HuH-7 (cell line): ENCODE measurements around the gene SAA2.
A peak's percentile ranks its signal among the peaks of the same experiment; 100 is the strongest.
"Not testable (repeated sequence)": the region's sequence is repeated elsewhere in the genome, so short reads cannot be mapped to it uniquely, and the experiment has no call there.

Experiments
- DNase-seq: peaks from one replicate; pipeline ENCODE4 v3.0.0; 2011; ENCODE audit warnings: low spot score

The SAA2 gene

DNA sequence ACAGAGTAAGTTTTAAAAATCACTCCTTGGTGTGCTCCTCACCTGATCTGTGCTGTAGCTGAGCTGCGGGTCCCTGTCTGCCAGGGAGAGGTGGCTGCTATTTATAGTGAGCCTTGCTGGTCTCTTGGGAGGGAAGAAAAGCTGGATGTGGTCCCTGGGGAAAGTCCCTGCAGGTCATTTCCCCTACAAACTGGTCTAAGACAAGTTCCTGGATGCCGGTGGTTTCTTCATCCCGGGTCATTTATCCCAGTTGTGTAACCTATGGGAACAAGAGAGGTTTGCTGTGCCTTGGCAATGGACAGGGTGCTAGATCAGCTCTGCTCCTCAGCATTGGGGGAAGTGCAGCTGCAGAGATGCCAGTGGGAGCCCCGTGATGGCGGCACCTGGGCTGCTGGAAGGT lies at the start of gene SAA2:
SAA2 (minus strand) TSS at position 108 of the 400 bp plus-strand sequence. CDS start 657 bp downstream, outside the sequence.
- DNase-seq, result no peak

DNA sequence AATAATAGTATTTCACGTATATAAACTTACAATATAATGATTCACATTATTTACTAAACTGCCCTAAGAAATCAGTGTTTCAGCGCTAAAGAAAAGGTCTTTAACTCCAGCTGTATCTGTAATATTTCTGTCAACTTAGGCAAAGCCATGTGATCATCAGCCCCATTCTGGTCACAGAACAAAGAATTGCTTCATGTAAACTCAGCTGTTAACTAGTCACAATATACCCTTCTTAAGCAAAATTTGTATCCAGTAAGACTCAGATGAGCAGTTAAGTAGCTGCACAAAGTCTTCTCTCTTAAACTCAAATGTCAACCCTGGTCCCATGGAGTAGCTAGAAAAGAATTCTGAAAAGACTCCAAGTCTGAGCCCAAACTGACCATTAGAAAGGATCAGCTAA lies 46.8 kb upstream of the SAA2 start:
- DNase-seq, result no peak

DNA sequence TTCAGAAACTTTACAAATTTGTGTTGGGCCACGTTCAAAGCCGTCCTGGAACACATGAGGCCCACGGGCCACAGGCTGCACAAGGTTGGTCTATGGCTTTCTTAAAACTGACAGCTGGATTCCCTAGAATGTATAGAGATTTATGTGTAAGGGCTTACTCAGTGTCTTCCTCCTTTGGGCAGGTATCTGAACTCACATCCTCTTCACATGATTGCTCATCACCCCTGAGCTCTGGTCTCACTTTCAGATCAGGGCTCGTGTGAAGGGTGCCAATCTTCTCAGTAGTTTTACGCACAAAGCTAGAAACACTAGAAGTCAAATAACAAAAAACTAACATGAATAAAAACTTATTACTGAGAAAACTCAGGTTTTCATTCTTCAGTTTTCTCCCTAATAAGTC lies 46.4 kb upstream of the SAA2 start:
- DNase-seq, result no peak

DNA sequence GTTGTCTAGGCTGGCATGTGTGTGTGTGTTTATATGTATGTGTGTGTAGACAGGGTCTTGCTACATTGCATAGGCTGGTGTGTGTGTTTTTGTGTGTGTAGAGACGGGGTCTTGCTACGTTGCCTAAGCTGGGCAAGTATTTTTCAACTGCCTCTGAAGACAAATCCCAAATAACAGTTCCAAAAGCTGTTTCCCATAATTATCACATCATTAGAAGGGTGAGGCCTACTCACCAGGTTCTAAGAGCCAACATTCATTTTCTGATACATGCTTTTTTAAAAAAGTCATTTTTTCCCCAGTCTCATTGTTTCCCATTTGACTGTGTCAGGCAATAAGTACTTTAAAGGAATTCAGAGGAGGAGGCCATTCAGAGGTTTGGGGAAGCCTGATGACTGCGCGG lies 40.4 kb upstream of the SAA2 start:
- DNase-seq, result no peak

DNA sequence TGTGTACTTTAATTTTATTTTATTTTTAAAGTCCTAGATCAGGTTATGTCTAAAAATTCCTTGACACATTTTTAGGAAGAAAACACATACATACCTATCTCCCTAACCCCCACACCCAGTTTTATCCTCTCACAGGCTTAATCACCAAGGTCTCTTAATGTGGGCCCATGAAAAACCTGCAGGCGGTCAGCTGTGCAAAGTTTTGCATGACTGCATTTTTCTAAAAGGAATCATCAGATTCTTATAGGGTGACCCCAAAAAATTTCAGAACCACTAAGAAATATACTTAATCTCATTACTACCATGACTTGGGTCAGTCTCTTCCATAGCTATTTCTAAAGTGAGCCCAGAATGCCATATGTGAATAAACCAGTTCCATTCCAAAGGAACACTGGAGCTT lies 37.4 kb upstream of the SAA2 start:
- no peak for DNase-seq

DNA sequence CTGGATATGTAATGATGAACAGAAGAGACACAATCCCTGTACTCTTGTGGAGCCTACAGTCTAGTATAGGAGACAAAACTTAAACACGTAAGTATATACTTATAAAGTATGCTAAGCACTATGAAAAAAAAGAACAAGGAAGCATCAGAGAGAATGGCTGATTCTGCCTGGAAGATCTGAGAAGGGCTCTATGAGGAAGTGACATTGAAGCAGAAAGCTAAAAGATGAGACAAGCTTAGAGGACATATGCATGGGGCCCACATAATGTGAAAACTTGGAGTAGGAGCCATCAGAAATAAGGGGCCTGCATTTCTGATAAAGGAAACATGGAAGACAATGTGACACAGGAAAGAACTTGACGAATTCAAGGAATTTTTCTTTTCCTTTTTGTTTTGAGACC lies 34.2 kb upstream of the SAA2 start:
- no peak for DNase-seq

DNA sequence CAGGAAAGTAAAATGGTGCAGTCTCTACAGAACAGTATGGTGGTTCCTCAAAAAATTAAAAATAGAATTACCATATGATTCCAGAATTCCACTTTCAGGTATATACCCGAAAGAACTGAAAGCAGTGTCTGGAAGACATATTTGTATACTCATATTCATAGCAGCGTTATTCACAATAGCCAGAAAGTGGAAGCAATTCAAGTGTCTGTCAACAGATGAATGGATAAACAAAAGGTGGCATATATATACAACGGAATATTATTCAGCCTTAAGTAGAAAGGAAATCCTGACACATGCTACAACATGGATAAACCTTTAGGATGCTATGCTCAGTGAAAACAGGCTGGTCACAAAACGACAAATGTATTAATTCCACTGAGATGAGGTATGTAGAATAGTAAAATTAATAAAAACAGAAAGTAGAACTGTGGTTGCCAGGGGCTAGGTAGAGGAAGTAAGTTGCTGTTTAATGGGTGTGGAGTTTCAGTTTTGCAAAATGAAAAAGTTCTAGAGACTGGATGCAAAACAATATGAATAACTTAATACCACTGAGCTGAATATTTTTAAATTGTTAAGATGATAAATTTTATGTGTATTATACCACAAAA lies 32.1 kb upstream of the SAA2 start:
- DNase-seq, result no peak

DNA sequence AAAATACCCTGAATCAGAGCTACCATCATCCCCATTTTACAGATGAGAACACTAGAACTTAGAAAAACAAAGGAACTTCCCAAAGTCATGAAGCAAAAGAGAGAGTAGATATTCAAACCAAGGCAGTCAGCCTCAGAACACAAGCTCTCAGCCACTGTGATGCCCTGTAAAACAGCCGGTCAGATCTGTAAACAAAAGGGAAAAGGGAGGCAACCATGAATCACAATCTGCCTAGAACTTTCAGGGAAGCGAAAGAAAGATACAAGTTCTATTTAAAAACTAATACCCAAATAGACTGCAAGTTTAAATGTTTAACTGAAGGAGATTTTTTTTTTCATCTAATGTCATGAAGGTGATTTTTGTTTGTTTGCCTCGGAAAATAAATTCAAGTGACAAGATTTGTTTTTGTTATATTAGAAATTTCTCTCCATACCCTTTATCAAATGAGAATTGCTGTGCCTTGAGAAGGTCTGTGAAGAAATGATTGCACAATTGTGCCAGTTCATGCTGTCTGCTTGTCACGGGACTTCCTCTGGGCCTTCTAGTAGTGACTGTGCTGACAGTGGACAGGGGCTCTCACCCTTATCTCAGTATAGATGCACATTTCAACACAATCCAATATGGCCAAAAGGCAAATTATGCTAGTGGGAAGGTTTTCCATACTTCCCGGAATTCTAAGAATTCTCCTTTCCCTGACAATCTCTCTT lies 29.2 kb upstream of the SAA2 start:
- no peak for DNase-seq

DNA sequence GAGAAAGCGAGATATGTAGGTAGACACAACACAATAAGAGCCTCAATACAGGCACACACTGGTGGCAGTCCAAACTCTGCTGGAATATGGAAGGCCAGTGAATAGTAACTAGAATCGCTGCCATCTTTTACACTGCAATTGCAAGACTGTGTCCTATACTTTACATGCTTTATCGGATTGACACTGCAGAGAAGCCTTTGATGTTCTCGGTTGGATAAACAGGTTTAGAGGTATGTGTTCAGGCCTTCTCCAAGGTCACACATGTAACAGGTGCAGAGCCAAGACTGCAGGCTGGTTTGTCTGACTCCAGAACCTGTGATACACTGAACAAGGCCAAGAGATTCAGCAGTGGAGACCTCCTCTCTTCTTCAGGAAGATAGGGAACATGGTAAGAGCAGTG lies 22.7 kb upstream of the SAA2 start:
- DNase-seq, result no peak

DNA sequence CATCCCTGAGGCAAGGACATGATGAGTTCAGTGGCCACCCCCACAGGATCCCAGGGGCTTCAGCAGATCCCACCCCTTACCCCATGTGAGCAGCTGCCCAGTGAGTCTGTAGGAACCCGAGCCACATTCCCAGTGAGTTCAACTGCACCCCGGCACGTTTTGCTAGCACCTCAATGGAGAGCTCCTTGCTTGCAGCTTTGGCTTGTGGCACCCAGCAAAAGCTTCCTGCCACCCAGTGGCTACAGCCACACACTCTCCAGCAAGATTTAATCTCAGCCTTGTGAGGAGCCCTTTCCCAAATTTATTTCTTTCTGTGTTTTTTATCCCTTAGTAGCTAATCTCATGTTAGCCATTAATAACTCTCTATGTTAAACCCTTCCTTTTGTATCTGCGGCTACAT lies 21.6 kb upstream of the SAA2 start:
- no peak for DNase-seq

DNA sequence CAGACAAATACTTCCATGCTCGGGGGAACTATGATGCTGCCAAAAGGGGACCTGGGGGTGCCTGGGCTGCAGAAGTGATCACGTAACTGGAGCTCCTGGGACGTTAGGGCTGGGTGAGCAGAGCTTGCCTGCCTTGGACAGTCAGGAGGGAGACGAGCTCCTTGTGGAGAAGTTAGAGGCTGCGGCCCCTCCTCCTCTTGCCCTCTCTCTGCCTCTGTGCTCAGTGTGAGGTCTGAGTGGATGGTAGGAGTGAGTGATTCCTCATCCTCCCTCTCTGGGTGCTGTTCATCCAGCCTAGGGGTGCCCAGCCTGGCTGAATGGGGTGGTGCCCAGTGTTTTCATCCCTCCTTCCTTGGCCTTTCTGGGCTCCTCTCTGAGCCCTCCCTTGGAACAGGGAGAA lies 20.8 kb upstream of the SAA2 start:
- DNase-seq, result not testable (repeated sequence)

DNA sequence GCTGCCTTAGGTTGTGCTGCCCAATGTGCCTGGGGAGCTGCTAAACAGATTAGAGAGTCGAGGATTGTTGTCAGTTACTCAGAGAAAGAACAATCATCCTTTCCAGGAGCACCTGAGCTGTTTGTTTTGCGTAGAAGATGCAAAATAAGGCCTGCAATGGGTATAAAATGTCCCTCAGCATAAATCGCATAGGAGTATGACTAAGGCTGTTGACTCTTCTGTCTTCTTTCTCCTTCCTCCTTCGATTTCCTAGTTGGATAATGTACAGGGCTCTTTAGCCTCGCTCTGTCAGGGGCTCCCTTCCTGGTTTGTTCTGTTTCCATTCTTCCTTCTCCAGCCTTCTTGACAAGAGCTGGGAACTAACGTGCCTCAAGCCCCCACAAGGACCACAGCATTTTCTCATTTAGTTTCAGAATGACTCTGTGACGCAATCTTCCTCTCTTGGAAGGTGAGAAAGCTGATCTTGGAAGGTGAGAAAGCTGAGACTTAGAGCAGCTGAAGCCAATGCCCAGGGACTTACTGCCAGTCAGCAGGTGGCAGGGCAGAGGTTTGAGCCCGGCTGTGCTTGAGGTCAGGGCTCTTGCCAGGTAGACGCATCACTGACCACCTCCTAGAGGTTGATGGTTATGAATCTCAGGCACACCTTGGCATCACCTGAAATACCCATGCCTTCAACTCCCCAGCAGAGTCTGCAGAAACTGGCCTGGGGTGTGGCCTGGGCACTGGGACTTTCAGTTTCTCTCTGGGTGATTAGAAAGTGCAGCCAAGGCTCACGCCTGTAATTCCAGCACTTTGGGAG lies 19.1 kb upstream of the SAA2 start:
- not testable (repeated sequence) for DNase-seq

DNA sequence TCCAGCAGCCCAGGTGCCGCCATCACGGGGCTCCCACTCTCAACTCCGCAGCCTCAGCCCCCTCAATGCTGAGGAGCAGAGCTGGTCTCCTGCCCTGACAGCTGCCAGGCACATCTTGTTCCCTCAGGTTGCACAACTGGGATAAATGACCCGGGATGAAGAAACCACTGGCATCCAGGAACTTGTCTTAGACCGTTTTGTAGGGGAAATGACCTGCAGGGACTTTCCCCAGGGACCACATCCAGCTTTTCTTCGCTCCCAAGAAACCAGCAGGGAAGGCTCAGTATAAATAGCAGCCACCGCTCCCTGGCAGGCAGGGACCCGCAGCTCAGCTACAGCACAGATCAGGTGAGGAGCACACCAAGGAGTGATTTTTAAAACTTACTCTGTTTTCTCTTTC lies 17.5 kb upstream of the SAA2 start, which contains the start of gene SAA1:
SAA1 (plus strand) TSS at position 316 of the 400 bp plus-strand sequence. CDS start 624 bp downstream, outside the sequence.
- no peak for DNase-seq

DNA sequence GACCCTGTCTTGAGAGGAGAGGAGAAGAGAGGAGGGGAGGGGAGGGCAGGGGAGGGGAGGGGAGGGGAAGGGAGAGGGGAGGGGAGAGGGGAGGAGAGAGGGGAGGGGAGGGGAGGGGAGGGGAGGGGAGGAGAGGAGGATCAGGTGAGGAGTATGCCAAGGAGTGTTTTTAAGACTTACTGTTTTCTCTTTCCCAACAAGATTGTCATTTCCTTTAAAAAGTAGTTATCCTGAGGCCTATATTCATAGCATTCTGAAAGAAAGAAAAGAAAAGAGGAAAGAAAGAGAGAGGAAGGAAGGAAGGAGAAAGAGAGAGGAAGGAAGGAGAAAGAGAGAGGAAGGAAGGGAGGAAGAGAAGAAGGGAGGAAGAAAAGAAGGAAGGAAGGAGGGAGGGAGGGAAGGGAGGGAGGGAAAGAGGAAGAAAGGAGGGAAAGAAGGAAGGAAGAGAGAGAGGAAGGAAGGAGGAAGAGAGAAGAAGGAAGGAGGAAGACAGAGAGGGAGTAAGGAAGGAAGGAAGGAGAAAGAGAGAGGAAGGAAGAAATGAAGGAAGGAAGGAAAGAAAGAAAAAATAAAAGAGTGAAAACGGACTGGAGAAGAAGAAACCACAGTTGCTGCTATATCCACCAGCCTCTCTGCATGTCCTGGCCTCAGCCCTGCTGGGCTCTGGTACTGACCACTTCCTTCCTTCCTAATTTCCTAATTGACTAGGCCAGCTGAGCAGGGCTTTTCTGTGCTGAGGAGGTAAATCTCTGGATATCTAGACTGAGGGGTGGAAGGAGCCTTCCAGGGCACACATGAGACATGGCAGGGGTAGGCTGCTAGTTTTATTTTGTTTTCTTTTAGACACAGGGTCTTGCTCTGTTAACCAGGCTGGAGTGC lies 16.4 kb upstream of the SAA2 start:
- DNase-seq, result no peak

DNA sequence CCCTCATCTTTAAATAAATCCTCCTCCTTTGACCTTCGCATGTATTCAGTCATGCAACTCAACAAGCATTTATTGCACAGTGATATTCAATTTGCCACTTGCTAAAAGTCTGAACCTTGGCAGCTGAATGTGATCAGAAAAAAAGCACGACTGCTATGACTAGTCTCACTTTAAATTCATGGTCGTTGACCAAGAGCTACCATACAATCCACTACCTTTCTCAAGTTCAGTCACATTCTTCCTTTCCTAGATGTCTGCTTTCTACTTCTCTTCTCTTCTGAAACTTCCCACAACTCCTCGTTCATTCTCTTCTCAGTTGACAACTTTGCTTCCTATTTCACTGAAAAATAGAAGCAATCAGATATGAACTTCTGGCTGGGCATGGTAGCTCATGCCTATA lies 15.6 kb upstream of the SAA2 start:
- DNase-seq, result no peak

DNA sequence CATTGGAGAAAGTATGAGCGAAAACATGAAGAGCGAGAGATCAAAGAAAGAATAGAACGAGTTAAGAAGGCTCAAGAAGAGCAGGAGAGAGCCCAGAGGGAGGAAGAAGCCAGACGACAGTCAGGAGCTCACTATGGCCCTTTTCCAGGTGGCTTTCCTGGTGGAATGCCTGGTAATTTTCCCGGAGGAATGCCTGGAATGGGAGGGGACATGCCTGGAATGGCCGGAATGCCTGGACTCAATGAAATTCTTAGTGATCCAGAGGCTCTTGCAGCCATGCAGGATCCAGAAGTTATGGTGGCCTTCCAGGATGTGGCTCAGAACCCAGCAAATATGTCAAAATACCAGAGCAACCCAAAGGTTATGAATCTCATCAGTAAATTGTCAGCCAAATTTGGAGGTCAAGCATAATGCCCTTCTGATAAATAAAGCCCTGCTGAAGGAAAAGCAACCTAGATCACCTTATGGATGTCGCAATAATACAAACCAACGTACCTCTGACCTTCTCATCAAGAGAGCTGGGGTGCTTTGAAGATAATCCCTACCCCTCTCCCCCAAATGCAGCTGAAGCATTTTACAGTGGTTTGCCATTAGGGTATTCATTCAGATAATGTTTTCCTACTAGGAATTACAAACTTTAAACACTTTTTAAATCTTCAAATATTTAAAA lies 14.3 kb upstream of the SAA2 start:
- not testable (repeated sequence) for DNase-seq

DNA sequence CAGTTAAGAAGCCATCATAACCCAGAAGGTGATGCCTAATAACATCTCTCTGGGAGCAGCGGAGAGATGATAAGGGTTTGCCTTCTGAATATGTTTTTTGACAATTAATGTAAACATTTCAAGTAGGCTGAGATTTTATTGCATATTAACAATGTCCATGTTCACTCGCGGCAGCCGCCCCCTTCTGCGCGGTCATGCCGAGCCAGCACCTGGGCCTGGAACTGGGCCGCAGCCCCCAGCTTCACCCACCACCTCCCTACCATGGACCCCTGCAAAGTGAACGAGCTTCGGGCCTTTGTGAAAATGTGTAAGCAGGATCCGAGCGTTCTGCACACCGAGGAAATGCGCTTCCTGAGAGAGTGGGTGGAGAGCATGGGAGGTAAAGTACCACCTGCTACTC lies 13.3 kb upstream of the SAA2 start:
- no peak for DNase-seq

DNA sequence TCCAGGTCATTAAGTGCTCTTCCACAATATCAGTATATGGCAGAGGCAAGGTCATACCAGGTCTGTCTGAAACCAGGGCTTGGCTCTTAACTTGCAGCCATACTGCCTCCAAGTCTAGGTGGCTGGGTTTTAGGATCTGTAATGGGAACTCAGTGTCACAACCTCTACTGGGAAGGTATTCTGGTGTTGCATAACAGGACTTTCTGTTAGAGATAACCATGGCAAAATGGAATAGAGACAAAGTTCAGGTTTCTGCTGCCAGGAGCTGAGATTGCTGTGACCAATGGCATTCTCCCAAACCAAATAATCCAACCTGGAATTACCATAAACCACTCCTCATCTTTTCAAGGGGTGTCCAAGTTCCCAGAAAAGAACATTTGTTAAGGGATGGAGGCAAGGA lies 10.8 kb upstream of the SAA2 start:
- DNase-seq, result peak; percentile 78

DNA sequence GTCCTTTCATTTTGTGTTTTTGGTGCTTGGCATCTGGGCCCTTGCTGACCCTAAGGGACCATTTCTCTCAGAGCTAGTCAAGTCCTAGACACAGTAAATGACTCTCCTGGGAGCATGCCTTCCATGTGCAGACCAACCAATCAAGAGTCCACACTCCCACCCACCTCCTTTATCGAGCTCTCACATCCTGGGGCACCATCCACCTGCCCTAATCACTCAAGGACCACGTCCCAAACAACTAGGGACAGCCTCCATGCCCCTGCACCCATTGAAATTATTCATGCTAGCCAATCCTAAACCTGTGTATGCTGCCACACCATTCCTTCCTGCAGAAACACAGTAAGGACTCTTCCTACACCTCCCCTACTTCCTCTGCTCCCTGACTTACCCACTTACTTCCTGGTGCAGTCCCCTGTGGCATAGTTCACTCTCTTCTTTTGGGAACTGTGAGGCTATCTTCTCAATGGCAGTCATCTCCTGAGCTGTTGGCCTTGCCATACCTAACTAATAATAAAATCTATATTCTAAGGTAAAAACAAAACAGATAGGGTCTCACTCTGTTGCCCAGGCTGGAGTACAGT lies 6.4 kb upstream of the SAA2 start:
- DNase-seq, result no peak

DNA sequence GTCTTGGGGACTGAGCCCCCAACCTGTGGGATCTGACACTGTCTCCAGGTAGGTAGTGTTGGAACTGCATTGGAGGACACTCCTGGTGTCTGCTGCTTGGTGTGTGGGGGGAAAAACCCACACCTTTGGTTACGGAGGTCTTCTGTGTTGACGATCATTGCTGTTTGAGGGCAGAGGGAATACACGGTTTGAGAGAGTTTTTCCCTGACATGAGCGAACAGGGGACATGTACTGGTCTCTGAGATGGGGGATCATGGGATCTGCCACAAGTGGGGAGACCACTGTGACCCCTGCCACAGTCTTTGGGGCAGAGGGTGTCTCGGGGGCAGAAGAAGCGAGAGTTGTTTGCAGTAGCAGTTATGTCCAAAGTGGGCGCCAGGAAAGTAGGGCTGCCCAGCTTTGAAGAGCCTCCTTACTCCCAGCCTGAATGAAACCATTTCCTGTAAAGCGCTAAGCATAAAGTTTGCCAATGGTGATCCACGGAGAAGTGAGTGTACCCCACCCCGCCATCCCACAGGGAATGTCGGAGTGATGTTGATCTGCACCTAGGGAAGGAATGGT lies 5.4 kb upstream of the SAA2 start:
- DNase-seq, result no peak

DNA sequence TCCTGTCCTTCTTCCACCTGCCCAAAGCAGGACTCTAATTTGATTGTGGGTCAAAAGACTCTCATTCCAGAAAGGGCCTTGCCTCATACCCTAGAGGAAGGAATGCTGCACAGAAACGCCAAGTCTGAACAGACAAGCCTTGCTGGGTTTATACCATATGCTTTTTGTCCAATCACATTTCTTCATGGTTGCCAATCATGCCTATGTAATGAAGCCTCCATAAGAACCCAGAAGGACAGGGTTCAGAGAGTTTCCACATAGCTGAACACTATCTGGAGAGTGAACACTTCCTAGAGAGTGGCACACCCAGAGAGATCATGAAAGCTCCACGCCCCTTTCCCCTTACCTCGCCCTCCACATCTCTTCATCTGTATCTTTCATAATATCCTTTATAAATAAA lies 4.8 kb upstream of the SAA2 start:
- no peak for DNase-seq
